Measurements from ENCODE around the gene PPFIA4. TPM values are rescaled to one million over a fixed set of nuclear protein-coding genes. Genes with fewer than 3 reads are reported as not detected.
"Not testable (repeated sequence)": the region's sequence is repeated elsewhere in the genome, so short reads cannot be mapped to it uniquely, and the experiment has no call there.

The PPFIA4 gene
- total RNA-seq, 2 donors from 2014 or later: 38.1 to 244 TPM

- Mint-ChIP-seq H3K27ac (no peak overlapping the region), H3K4me1 (peaks cover 13% of the 10 kb centered on the region), H3K9me3 (no peaks in the 10 kb centered on the region), H3K4me3 (no peak overlapping the region), H3K36me3 (ENCODE audit: low read depth) (peaks cover 11% of the 10 kb centered on the region), H3K27me3 (peaks cover 4% of the 10 kb centered on the region)
- ATAC-seq (replicated peaks): no peak
These were observed 23.3 kb upstream of the PPFIA4 start for GRCh38 chr1:203002951-203003350.

GRCh38 chr1:203005395-203006142 lies 20.7 kb upstream of the PPFIA4 start:
- peak overlapping the region; percentile 96 for H3K4me3 Mint-ChIP-seq
- not testable (repeated sequence) for ATAC-seq (replicated peaks); H3K27me3 Mint-ChIP-seq; H3K9me3 Mint-ChIP-seq
- H3K27ac Mint-ChIP-seq: peak overlapping the region; percentile 94
- peaks cover 37% of the 10 kb centered on the region for H3K36me3 Mint-ChIP-seq (ENCODE audit: low read depth)
- peaks cover 15% of the 10 kb centered on the region for H3K4me1 Mint-ChIP-seq

GRCh38 chr1:203006948-203007871 lies 19.1 kb upstream of the PPFIA4 start, which contains the start of gene TMEM183A:
TSS of gene TMEM183A (plus strand) at chr1:203007374. CDS start at chr1:203007466, 92 bp downstream.
- Mint-ChIP-seq H3K9me3 (no peaks in the 10 kb centered on the region), H3K36me3 (ENCODE audit: low read depth) (peaks cover 53% of the 10 kb centered on the region), H3K27ac (peak within 1 kb of the TSS; percentile 94), H3K27me3 (no peaks in the 10 kb centered on the region), H3K4me1 (peaks cover 15% of the 10 kb centered on the region), H3K4me3 (peak within 1 kb of the TSS; percentile 96)
- peak; percentile 94 for ATAC-seq (replicated peaks)

GRCh38 chr1:203009185-203009584 lies 17.1 kb upstream of the PPFIA4 start:
- H3K36me3 Mint-ChIP-seq (ENCODE audit: low read depth): peaks cover 73% of the 10 kb centered on the region
- H3K4me1 Mint-ChIP-seq: peaks cover 23% of the 10 kb centered on the region
- no peaks in the 10 kb centered on the region for H3K9me3 Mint-ChIP-seq
- H3K27me3 Mint-ChIP-seq: no peaks in the 10 kb centered on the region
- ATAC-seq (replicated peaks): no peak
- H3K4me3 Mint-ChIP-seq: peak overlapping the region; percentile 96
- H3K27ac Mint-ChIP-seq: peak overlapping the region; percentile 94

GRCh38 chr1:203011582-203011981 lies 14.7 kb upstream of the PPFIA4 start:
- Mint-ChIP-seq H3K4me1 (peaks cover 17% of the 10 kb centered on the region), H3K4me3 (no peak overlapping the region), H3K9me3 (no peaks in the 10 kb centered on the region), H3K27ac (no peak overlapping the region), H3K36me3 (ENCODE audit: low read depth) (peaks cover 97% of the 10 kb centered on the region), H3K27me3 (no peaks in the 10 kb centered on the region)
- ATAC-seq (replicated peaks): no peak

- H3K27me3 Mint-ChIP-seq: no peaks in the 10 kb centered on the region
- peaks cover 8% of the 10 kb centered on the region for H3K4me1 Mint-ChIP-seq
- H3K9me3 Mint-ChIP-seq: no peaks in the 10 kb centered on the region
- peaks cover 100% of the 10 kb centered on the region for H3K36me3 Mint-ChIP-seq (ENCODE audit: low read depth)
- no peak overlapping the region for H3K27ac Mint-ChIP-seq
- H3K4me3 Mint-ChIP-seq: no peak overlapping the region
- ATAC-seq (replicated peaks): no peak
These were observed 9.2 kb upstream of the PPFIA4 start for GRCh38 chr1:203017061-203017460.

- Mint-ChIP-seq H3K36me3 (ENCODE audit: low read depth) (peaks cover 100% of the 10 kb centered on the region), H3K4me1 (peaks cover 6% of the 10 kb centered on the region), H3K9me3 (no peaks in the 10 kb centered on the region), H3K27me3 (no peaks in the 10 kb centered on the region), H3K4me3 (no peak overlapping the region), H3K27ac (peak overlapping the region; percentile 29)
- no peak for ATAC-seq (replicated peaks)
These were observed 8.6 kb upstream of the PPFIA4 start for GRCh38 chr1:203017692-203018091.

GRCh38 chr1:203022855-203023254 lies 3.4 kb upstream of the PPFIA4 start:
- H3K36me3 Mint-ChIP-seq (ENCODE audit: low read depth): peaks cover 97% of the 10 kb centered on the region
- H3K4me1 Mint-ChIP-seq; H3K27me3 Mint-ChIP-seq; H3K27ac Mint-ChIP-seq; ATAC-seq (replicated peaks); H3K9me3 Mint-ChIP-seq; H3K4me3 Mint-ChIP-seq: not testable (repeated sequence)

GRCh38 chr1:203025686-203026030 lies 633 bp upstream of the PPFIA4 start:
- H3K36me3 Mint-ChIP-seq (ENCODE audit: low read depth): peaks cover 91% of the 10 kb centered on the region
- no peaks in the 10 kb centered on the region for H3K27me3 Mint-ChIP-seq
- no peak for ATAC-seq (replicated peaks)
- H3K9me3 Mint-ChIP-seq: peaks cover 7% of the 10 kb centered on the region
- peaks cover 18% of the 10 kb centered on the region for H3K4me1 Mint-ChIP-seq
- peak overlapping the region; percentile 86 for H3K27ac Mint-ChIP-seq
- peak overlapping the region; percentile 94 for H3K4me3 Mint-ChIP-seq

- Mint-ChIP-seq H3K9me3 (peaks cover 7% of the 10 kb centered on the region), H3K27ac (peak overlapping the region; percentile 86), H3K27me3 (no peaks in the 10 kb centered on the region), H3K4me1 (peaks cover 18% of the 10 kb centered on the region), H3K36me3 (ENCODE audit: low read depth) (peaks cover 78% of the 10 kb centered on the region), H3K4me3 (peak overlapping the region; percentile 94)
- ATAC-seq (replicated peaks): peak; percentile 53
These were observed 674 bp downstream of the PPFIA4 start for GRCh38 chr1:203026666-203027663.

- peaks cover 18% of the 10 kb centered on the region for H3K4me1 Mint-ChIP-seq
- peaks cover 68% of the 10 kb centered on the region for H3K36me3 Mint-ChIP-seq (ENCODE audit: low read depth)
- peak overlapping the region; percentile 86 for H3K27ac Mint-ChIP-seq
- no peak for ATAC-seq (replicated peaks)
- peaks cover 7% of the 10 kb centered on the region for H3K9me3 Mint-ChIP-seq
- H3K4me3 Mint-ChIP-seq: peak overlapping the region; percentile 94
- no peaks in the 10 kb centered on the region for H3K27me3 Mint-ChIP-seq
These were observed 1.9 kb downstream of the PPFIA4 start for GRCh38 chr1:203028067-203028783.

- H3K27me3 Mint-ChIP-seq: no peaks in the 10 kb centered on the region
- peaks cover 7% of the 10 kb centered on the region for H3K9me3 Mint-ChIP-seq
- peak overlapping the region; percentile 86 for H3K27ac Mint-ChIP-seq
- peak overlapping the region; percentile 94 for H3K4me3 Mint-ChIP-seq
- H3K36me3 Mint-ChIP-seq (ENCODE audit: low read depth): peaks cover 60% of the 10 kb centered on the region
- H3K4me1 Mint-ChIP-seq: peaks cover 20% of the 10 kb centered on the region
- no peak for ATAC-seq (replicated peaks)
These were observed 2.7 kb downstream of the PPFIA4 start for GRCh38 chr1:203028784-203029553.

- H3K27me3 Mint-ChIP-seq: no peaks in the 10 kb centered on the region
- H3K4me3 Mint-ChIP-seq: no peak overlapping the region
These were observed 5.2 kb downstream of the PPFIA4 start for GRCh38 chr1:203031467-203031866.

More at GRCh38 chr1:203031467-203031866, 5.2 kb downstream of the PPFIA4 start:
- H3K27ac Mint-ChIP-seq: no peak overlapping the region
- peaks cover 36% of the 10 kb centered on the region for H3K36me3 Mint-ChIP-seq (ENCODE audit: low read depth)
- no peaks in the 10 kb centered on the region for H3K9me3 Mint-ChIP-seq
- H3K4me1 Mint-ChIP-seq: peaks cover 15% of the 10 kb centered on the region
- ATAC-seq (replicated peaks): no peak
